GM12878 (cell line): ENCODE data around the gene GNAZ. TPM values are rescaled to one million over a fixed set of nuclear protein-coding genes. Genes with fewer than 3 reads are reported as not detected.

Source experiments
- ATAC-seq: fragments of 200-7000 bp; cut with Tn5 transposase; 3 replicates; pipeline ENCODE4 v1.9.1; 2020; ENCODE audit warnings: mild to moderate bottlenecking, moderate library complexity
- BruUV-seq: library from RNA; stranded (reverse); fragments of 400-500 nt; replicated peaks from 2 replicates; lab custom pipeline; 2021; lab: Mats Ljungman, UMichigan
- CTCF ChIA-PET: fragments of 300-600 bp; sonication (Branson Sonifier 250); formaldehyde crosslinking; extraction: SDS; loops from one replicate; lab custom pipeline; 2021; ENCODE audit warnings: inconsistent platforms; lab: Yijun Ruan, JAX
- POLR2A ChIA-PET: fragments of 350-600 bp; formaldehyde crosslinking; extraction: SDS; loops from one replicate; lab custom pipeline; 2021; ENCODE audit warnings: inconsistent platforms; lab: Charles Lee
- RAD21 ChIA-PET: fragments of 300-600 bp; sonication (Branson Sonifier 250); formaldehyde crosslinking; loops from one replicate; lab custom pipeline; 2023; ENCODE audit warnings: antibody characterized with exemption; ENCODE audit not compliant: unreplicated experiment; lab: Charles Lee
- SMC1A ChIA-PET: fragments of 300-600 bp; sonication (Branson Sonifier 250); formaldehyde crosslinking; loops from one replicate; lab custom pipeline; 2023; ENCODE audit not compliant: unreplicated experiment, uncharacterized antibody; lab: Charles Lee
- DNase-seq: peaks from one replicate; pipeline ENCODE4 v3.0.0-alpha.2; 2011; ENCODE audit warnings: low read depth, low spot score
- FAIRE-seq: peaks from 3 replicates; lab custom pipeline; 2011; peaks lifted over from hg19 to GRCh38; lab: Jason Lieb, UNC
- H2AFZ ChIP-seq: 2 replicates; pipeline ENCODE4 v1.6.0; 2011; ENCODE audit warnings: low read depth, low read length, control low read depth; ENCODE audit not compliant: control insufficient read depth
- H3K27ac ChIP-seq: 2 replicates; pipeline ENCODE4 v1.5.1; 2011; ENCODE audit warnings: control low read depth; ENCODE audit not compliant: control insufficient read depth, insufficient read depth
- H3K27me3 ChIP-seq, 2 experiments: replicated peaks in 1 of 2; 2 replicates each; pipeline versions ENCODE4 v1.6.0 to v1.6.1; 2011; ENCODE audit warnings: low read length in 1 of 2; ENCODE audit not compliant: control insufficient read depth in 2 of 2, insufficient read depth in 2 of 2
- H3K36me3 ChIP-seq, 2 experiments: 2 replicates each; pipeline ENCODE4 v1.5.1; 2011; ENCODE audit warnings: low read length in 1 of 2; ENCODE audit not compliant: control insufficient read depth in 2 of 2, insufficient read depth in 2 of 2
- H3K4me1 ChIP-seq: 2 replicates; pipeline ENCODE4 v1.6.1; 2011; ENCODE audit warnings: mild to moderate bottlenecking, low read length, moderate library complexity, mixed read lengths; ENCODE audit not compliant: control insufficient read depth, insufficient read depth
- H3K4me2 ChIP-seq: 2 replicates; pipeline ENCODE4 v1.6.0; 2011; ENCODE audit warnings: control low read depth; ENCODE audit not compliant: control insufficient read depth, insufficient read depth
- H3K4me3 ChIP-seq: fragments of 200-600 bp; sonication (generic); 2 replicates; pipeline ENCODE4 v1.5.1; 2016
- H3K79me2 ChIP-seq: 2 replicates; pipeline ENCODE4 v1.6.0; 2011; ENCODE audit warnings: low read length; ENCODE audit not compliant: control insufficient read depth, insufficient read depth
- H3K9ac ChIP-seq: 2 replicates; pipeline ENCODE4 v1.8.0; 2011; ENCODE audit warnings: low read length, control low read depth, mixed read lengths; ENCODE audit not compliant: control insufficient read depth, insufficient read depth
- H3K9me3 ChIP-seq: replicated peaks from 3 replicates; pipeline ENCODE4 v1.5.1; 2011; ENCODE audit warnings: mild to moderate bottlenecking, low read length; ENCODE audit not compliant: control insufficient read depth, insufficient read depth
- H4K20me1 ChIP-seq: 2 replicates; pipeline ENCODE4 v1.6.0; 2011; ENCODE audit not compliant: control insufficient read depth, insufficient read depth
- CHD1 ChIP-seq: IDR thresholded peaks from 2 replicates; pipeline ENCODE4 v1.6.1; 2012; ENCODE audit warnings: low read depth, low read length, improper control_type of control experiment
- CHD2 ChIP-seq: IDR thresholded peaks from 2 replicates; pipeline ENCODE4 v1.6.1; 2011; ENCODE audit warnings: low read depth, low read length, improper control_type of control experiment, borderline replicate concordance
- E2F8 ChIP-seq: fragments of 450-650 bp; IDR thresholded peaks from 2 replicates; pipeline ENCODE4 v1.6.1; 2018; ENCODE audit warnings: mild to moderate bottlenecking, low read depth, moderate library complexity; ENCODE audit not compliant: partially characterized antibody
- EED ChIP-seq: sonication (generic); IDR thresholded peaks from 2 replicates; pipeline ENCODE4 v1.6.1; 2016; ENCODE audit warnings: antibody characterized with exemption, low read depth
- LARP7 ChIP-seq: fragments of 450-650 bp; IDR thresholded peaks from 2 replicates; pipeline ENCODE4 v1.6.1; 2017; ENCODE audit warnings: mild to moderate bottlenecking
- NFXL1 ChIP-seq: fragments of 450-650 bp; IDR thresholded peaks from 2 replicates; pipeline ENCODE4 v1.6.1; 2017; ENCODE audit warnings: antibody characterized with exemption, mild to moderate bottlenecking, borderline replicate concordance
- POLR2AphosphoS2 ChIP-seq: IDR thresholded peaks from 2 replicates; pipeline ENCODE4 v1.6.1; 2011; ENCODE audit warnings: low read depth, mild to moderate bottlenecking, low read length, improper control_type of control experiment, moderate library complexity
- RFX5 ChIP-seq: IDR thresholded peaks from 2 replicates; pipeline ENCODE4 v1.6.1; 2011; ENCODE audit warnings: low read depth, low read length, improper control_type of control experiment
- SMC3 ChIP-seq: IDR thresholded peaks from 2 replicates; pipeline ENCODE4 v1.6.1; 2011; ENCODE audit warnings: low read length, improper control_type of control experiment, borderline replicate concordance
- TBL1XR1 ChIP-seq: IDR thresholded peaks from 2 replicates; pipeline ENCODE4 v1.6.1; 2012; ENCODE audit warnings: low read depth, low read length, improper control_type of control experiment
- WGBS: methylation state at CpG from one replicate; pipeline ENCODE4 v1.1.6; 2016; ENCODE audit warnings: low lambda C conversion rate; ENCODE audit not compliant: insufficient replicate concordance, insufficient coverage; ENCODE audit errors: missing lambda C conversion rate; 5-methylcytosine and 5-hydroxymethylcytosine counted together
- in situ Hi-C: fragments of 300-500 bp; cut with MboI; formaldehyde crosslinking; loops from 9 replicates; pipeline ENCODE4 v1.14.3; 2018; ENCODE audit warnings: mixed read lengths
- intact Hi-C: fragments of 100-400 bp; cut with micrococcal nuclease; formaldehyde crosslinking; loops from one replicate; pipeline ENCODE4 v1.14.2; 2022; ENCODE audit not compliant: unreplicated experiment
- polyA plus RNA-seq, 11 experiments: library from polyadenylated mRNA; depleted of rRNA in 4 of 11; unstranded in 6 of 11; stranded (reverse) in 5 of 11; fragments of >200 nt; fragmentation: Nextera tagmentation in 4 of 11; fragmentation: Illumina TruSeq in 1 of 11; extraction: Ambion mirVana in 4 of 11; extraction: Trizol in 1 of 11; gene quantifications; 1 replicate in 1 of 11; 2 replicates in 10 of 11; pipeline versions ENCODE4 v1.2.1 to v1.2.3, GENCODE V29; 2011 to 2016; ENCODE audit warnings: inconsistent platforms in 2 of 11, missing spikeins in 2 of 11, low read depth in 1 of 11
- total RNA-seq, 4 experiments: library from RNA; depleted of rRNA in 3 of 4; stranded (reverse); fragments of >200 nt in 3 of 4; fragmentation: Illumina TruSeq in 1 of 4; extraction: Trizol in 1 of 4; gene quantifications; 2 replicates each; pipeline versions ENCODE4 v1.2.1 to v1.2.3, GENCODE V29; 2013 to 2021

The GNAZ gene
- total and polyA plus RNA-seq, 10 of the 15 experiments (the other 5 are each of a cell fraction or from before 2014, with no cell fraction given), result 0.09 to 1.0 (median 0.44) TPM; not detected in 1

GRCh38 chr22:23109441-23109978 lies 39.2 kb downstream of the GNAZ start:
- FAIRE-seq, result no peak
- SMC1A ChIA-PET, result interaction anchor here (2.4 kb wide), 1 partner anchor 149 kb away, joined by 12 read pairs; no protein-coding TSS in a partner anchor
- intact Hi-C loops, result no loop called here
- H3K27ac ChIP-seq, result no peak overlapping the region
- no peak overlapping the region for H3K9ac ChIP-seq
- no peaks in the 10 kb centered on the region; a peak in 1 of 4 replicates for H3K36me3 ChIP-seq
- no peak overlapping the region for H3K4me2 ChIP-seq
- H3K79me2 ChIP-seq, result no peaks in the 10 kb centered on the region
- H2AFZ ChIP-seq, result no peak overlapping the region
- no peaks in the 10 kb centered on the region for H3K4me1 ChIP-seq
- no TSS peak for BruUV-seq
- CTCF ChIA-PET, result interaction anchor here (1.0 to 1.2 kb wide), 4 partner anchors 10 to 43 kb away, joined by 3 to 5 read pairs (median 4); partner anchors contain the start of gene GNAZ
- WGBS, result 24% methylated on average over 5 of the region's 5 CpGs
- POLR2A ChIA-PET, result interaction anchor here (0.5 kb wide), 1 partner anchor 31 kb away, joined by 3 read pairs; no protein-coding TSS in a partner anchor
- no peak for DNase-seq
- no peaks in the 10 kb centered on the region for H4K20me1 ChIP-seq
- H3K4me3 ChIP-seq, result no peak overlapping the region
- in situ Hi-C loops, result no loop called here
- TF ChIP-seq POLR2AphosphoS2, result no peak
- TF ChIP-seq CHD1, result no peak
- TF ChIP-seq E2F8, result no peak
- TF ChIP-seq SMC3, result no peak
- no peak for TF ChIP-seq NFXL1
- TF ChIP-seq EED, result no peak
- TF ChIP-seq CHD2, result no peak
- TF ChIP-seq RFX5, result no peak
- TF ChIP-seq TBL1XR1, result no peak
- no peak for TF ChIP-seq LARP7
- TF ChIP-seq, all 136 proteins: peak for 0
- ATAC-seq, result no peak
- RAD21 ChIA-PET, result no interaction called here
- Histone ChIP-seq H3K27me3 (no peaks in the 10 kb centered on the region), H3K9me3 (no peaks in the 10 kb centered on the region)
